ENCODE data around the gene TAL1.

Gene TAL1

GRCh38 chr1:47187231-47187925, 44.6 kb downstream of the TAL1 start:
- H3K9me3 ChIP-seq (ENCODE audit: insufficient read depth, low read depth, low read length), result no peaks in the 10 kb centered on the region
- no peaks in the 10 kb centered on the region for H3K4me1 ChIP-seq (ENCODE audit: insufficient read depth, low read length, poor library complexity, severe bottlenecking)
- no peak overlapping the region for H3K4me3 ChIP-seq (ENCODE audit: low read length, poor library complexity, severe bottlenecking)
- H4K20me1 ChIP-seq (ENCODE audit: insufficient read depth, low read length, poor library complexity, severe bottlenecking), result no peaks in the 10 kb centered on the region
- no peak for TF ChIP-seq CTCF (conservative IDR thresholded peaks at IDR 0.05; ENCODE audit: low read length)
- TF ChIP-seq EZH2phosphoT487 (IDR thresholded peaks at IDR 0.05; ENCODE audit: borderline replicate concordance), result no peak
- H3K9me2 ChIP-seq (replicated peaks; ENCODE audit: low read depth, low read length), result no peaks in the 10 kb centered on the region
- H3K36me3 ChIP-seq (ENCODE audit: insufficient read depth, low read length), result no peaks in the 10 kb centered on the region
- no peak overlapping the region for H2AFZ ChIP-seq (ENCODE audit: low read length)
- no peak overlapping the region for H3K4me2 ChIP-seq (ENCODE audit: low read depth, low read length, poor library complexity, severe bottlenecking)
- H3K27me3 ChIP-seq (ENCODE audit: insufficient read depth, low read length, poor library complexity, severe bottlenecking), result no peaks in the 10 kb centered on the region
- no peaks in the 10 kb centered on the region for H3K79me2 ChIP-seq (ENCODE audit: insufficient read depth, low read length)
- no peak overlapping the region for H3K9ac ChIP-seq (ENCODE audit: low read depth, low read length, poor library complexity, severe bottlenecking)
- no peaks in the 10 kb centered on the region for H3F3A ChIP-seq (ENCODE audit: low read depth)

GRCh38 chr1:47186267-47187185, 45.5 kb downstream of the TAL1 start:
- Histone ChIP-seq H3K79me2 (ENCODE audit: insufficient read depth, low read length) (no peaks in the 10 kb centered on the region), H2AFZ (ENCODE audit: low read length) (no peak overlapping the region), H3K9me2 (replicated peaks; ENCODE audit: low read depth, low read length) (no peaks in the 10 kb centered on the region), H3K4me2 (ENCODE audit: low read depth, low read length, poor library complexity, severe bottlenecking) (no peak overlapping the region), H3K36me3 (ENCODE audit: insufficient read depth, low read length) (no peaks in the 10 kb centered on the region), H3F3A (ENCODE audit: low read depth) (no peaks in the 10 kb centered on the region), H3K9me3 (ENCODE audit: insufficient read depth, low read depth, low read length) (no peaks in the 10 kb centered on the region), H3K27me3 (ENCODE audit: insufficient read depth, low read length, poor library complexity, severe bottlenecking) (no peaks in the 10 kb centered on the region), H3K4me3 (ENCODE audit: low read length, poor library complexity, severe bottlenecking) (no peak overlapping the region), H3K4me1 (ENCODE audit: insufficient read depth, low read length, poor library complexity, severe bottlenecking) (no peaks in the 10 kb centered on the region), H3K9ac (ENCODE audit: low read depth, low read length, poor library complexity, severe bottlenecking) (no peak overlapping the region), H4K20me1 (ENCODE audit: insufficient read depth, low read length, poor library complexity, severe bottlenecking) (no peaks in the 10 kb centered on the region)
- TF ChIP-seq EZH2phosphoT487 (IDR thresholded peaks at IDR 0.05; ENCODE audit: borderline replicate concordance), result no peak
- TF ChIP-seq CTCF (conservative IDR thresholded peaks at IDR 0.05; ENCODE audit: low read length), result no peak

- no peak overlapping the region for H3K4me3 ChIP-seq (ENCODE audit: low read length, poor library complexity, severe bottlenecking)
- H3K4me2 ChIP-seq (ENCODE audit: low read depth, low read length, poor library complexity, severe bottlenecking), result no peak overlapping the region
- H3K9ac ChIP-seq (ENCODE audit: low read depth, low read length, poor library complexity, severe bottlenecking), result no peak overlapping the region
- H3K9me2 ChIP-seq (replicated peaks; ENCODE audit: low read depth, low read length), result no peaks in the 10 kb centered on the region
- H3K79me2 ChIP-seq (ENCODE audit: insufficient read depth, low read length), result no peaks in the 10 kb centered on the region
- no peaks in the 10 kb centered on the region for H4K20me1 ChIP-seq (ENCODE audit: insufficient read depth, low read length, poor library complexity, severe bottlenecking)
- no peaks in the 10 kb centered on the region for H3K4me1 ChIP-seq (ENCODE audit: insufficient read depth, low read length, poor library complexity, severe bottlenecking)
- TF ChIP-seq EZH2phosphoT487 (IDR thresholded peaks at IDR 0.05; ENCODE audit: borderline replicate concordance), result no peak
- no peak for TF ChIP-seq CTCF (conservative IDR thresholded peaks at IDR 0.05; ENCODE audit: low read length)
- H3F3A ChIP-seq (ENCODE audit: low read depth), result no peaks in the 10 kb centered on the region
- no peak overlapping the region for H2AFZ ChIP-seq (ENCODE audit: low read length)
- H3K36me3 ChIP-seq (ENCODE audit: insufficient read depth, low read length), result no peaks in the 10 kb centered on the region
- H3K27me3 ChIP-seq (ENCODE audit: insufficient read depth, low read length, poor library complexity, severe bottlenecking), result no peaks in the 10 kb centered on the region
- H3K9me3 ChIP-seq (ENCODE audit: insufficient read depth, low read depth, low read length), result no peaks in the 10 kb centered on the region
These were observed 47.0 kb downstream of the TAL1 start for GRCh38 chr1:47184822-47185677.
